IMR-90 (cell line): Measurements from ENCODE around the gene GAGE12J. TPM values are rescaled to one million over a fixed set of nuclear protein-coding genes. Genes with fewer than 3 reads are reported as not detected.

Source experiments
- ATAC-seq: fragments of 200-7000 bp; cut with Tn5 transposase; 2 replicates; pipeline ENCODE4 v1.9.1; 2020; ENCODE audit warnings: low read depth, mild to moderate bottlenecking, moderate library complexity
- BruUV-seq: library from RNA; stranded (reverse); fragments of 400-500 nt; replicated peaks from 2 replicates; lab custom pipeline; 2021; lab: Mats Ljungman, UMichigan
- CTCF ChIA-PET: fragments of 300-600 bp; formaldehyde crosslinking; extraction: SDS; loops from one replicate; lab custom pipeline; 2021; ENCODE audit warnings: antibody characterized with exemption; lab: Yijun Ruan, JAX
- POLR2A ChIA-PET: fragments of 300-600 bp; sonication (Branson Sonifier 250); formaldehyde crosslinking; loops from one replicate; lab custom pipeline; 2022; ENCODE audit warnings: antibody characterized with exemption; ENCODE audit not compliant: unreplicated experiment; lab: Charles Lee
- DNase-seq: peaks from one replicate; pipeline ENCODE4 v3.0.0; 2013
- H2AFZ ChIP-seq: replicated peaks from 2 replicates; pipeline ENCODE3; 2013; ENCODE audit warnings: low read length, mild to moderate bottlenecking; ENCODE audit not compliant: poor library complexity
- H2AK5ac ChIP-seq: 2 replicates; pipeline ENCODE4 v1.6.1; 2013; ENCODE audit warnings: low read depth, low read length, inconsistent platforms
- H2AK9ac ChIP-seq: replicated peaks from 2 replicates; pipeline ENCODE3; 2013; ENCODE audit warnings: mild to moderate bottlenecking, low read depth, low read length, moderate library complexity; ENCODE audit not compliant: poor library complexity
- H2BK120ac ChIP-seq: 2 replicates; pipeline ENCODE4 v1.6.1; 2013; ENCODE audit warnings: low read depth, low read length, inconsistent platforms
- H2BK15ac ChIP-seq: 3 replicates; pipeline ENCODE4 v1.6.1; 2013; ENCODE audit warnings: low read depth, low read length, inconsistent platforms
- H2BK20ac ChIP-seq: 2 replicates; pipeline ENCODE4 v1.6.1; 2013; ENCODE audit warnings: low read depth, mild to moderate bottlenecking, inconsistent platforms, low read length, moderate library complexity
- H2BK5ac ChIP-seq: 2 replicates; pipeline ENCODE4 v1.6.1; 2013; ENCODE audit warnings: mild to moderate bottlenecking, low read depth, low read length, inconsistent platforms; ENCODE audit not compliant: poor library complexity, severe bottlenecking
- H3K14ac ChIP-seq: replicated peaks from 2 replicates; pipeline ENCODE4 v1.6.1; 2013; ENCODE audit warnings: low read depth, low read length, inconsistent platforms
- H3K18ac ChIP-seq: 2 replicates; pipeline ENCODE4 v1.6.1; 2013; ENCODE audit warnings: low read depth, low read length, control low read depth
- H3K23ac ChIP-seq: 2 replicates; pipeline ENCODE4 v1.6.1; 2013; ENCODE audit warnings: low read depth, low read length, inconsistent platforms
- H3K27ac ChIP-seq: 2 replicates; pipeline ENCODE4 v1.5.1; 2013; ENCODE audit warnings: mild to moderate bottlenecking, control low read depth, low read length; ENCODE audit not compliant: insufficient read depth
- H3K27me3 ChIP-seq: 2 replicates; pipeline ENCODE4 v1.6.1; 2013; ENCODE audit warnings: low read length; ENCODE audit not compliant: control insufficient read depth, insufficient read depth
- H3K36me3 ChIP-seq: 2 replicates; pipeline ENCODE4 v1.6.1; 2013; ENCODE audit warnings: low read length, mixed read lengths; ENCODE audit not compliant: control insufficient read depth, insufficient read depth
- H3K4ac ChIP-seq: 2 replicates; pipeline ENCODE4 v1.6.1; 2013; ENCODE audit warnings: low read depth, low read length, inconsistent platforms
- H3K4me1 ChIP-seq: 2 replicates; pipeline ENCODE4 v1.6.1; 2013; ENCODE audit warnings: low read length, mixed read lengths; ENCODE audit not compliant: control insufficient read depth, insufficient read depth
- H3K4me2 ChIP-seq: 2 replicates; pipeline ENCODE4 v1.6.1; 2013; ENCODE audit warnings: low read depth, mild to moderate bottlenecking, control low read depth, low read length, moderate library complexity
- H3K4me3 ChIP-seq: 2 replicates; pipeline ENCODE4 v1.5.1; 2013; ENCODE audit warnings: low read depth, mild to moderate bottlenecking, control low read depth, low read length, moderate library complexity; ENCODE audit not compliant: insufficient read depth
- H3K56ac ChIP-seq: 2 replicates; pipeline ENCODE4 v1.6.1; 2013; ENCODE audit warnings: low read length, inconsistent platforms; ENCODE audit not compliant: insufficient read depth; ENCODE audit errors: extremely low read depth
- H3K79me1 ChIP-seq, 2 experiments: 2 replicates each; pipeline ENCODE4 v1.6.1; 2013; ENCODE audit warnings: low read length in 2 of 2, inconsistent platforms in 1 of 2, low read depth in 1 of 2
- H3K9ac ChIP-seq: 2 replicates; pipeline ENCODE4 v1.6.1; 2013; ENCODE audit warnings: low read depth, low read length, control low read depth
- H3K9me1 ChIP-seq: 2 replicates; pipeline ENCODE4 v1.6.1; 2013; ENCODE audit warnings: low read length, inconsistent platforms; ENCODE audit not compliant: insufficient read depth
- H3K9me3 ChIP-seq: 2 replicates; pipeline ENCODE4 v1.6.1; 2013; ENCODE audit warnings: low read length; ENCODE audit not compliant: control insufficient read depth, insufficient read depth
- H4K20me1 ChIP-seq: 2 replicates; pipeline ENCODE4 v1.6.1; 2013; ENCODE audit warnings: low read length, inconsistent platforms; ENCODE audit not compliant: insufficient read depth
- H4K5ac ChIP-seq: 2 replicates; pipeline ENCODE4 v1.6.1; 2013; ENCODE audit warnings: mild to moderate bottlenecking, low read depth, low read length, control low read depth
- H4K8ac ChIP-seq, 2 experiments: 2 replicates each; pipeline ENCODE4 v1.6.1; 2013; ENCODE audit warnings: low read depth in 2 of 2, low read length in 2 of 2, control low read depth in 1 of 2, inconsistent platforms in 1 of 2
- H4K91ac ChIP-seq: 2 replicates; pipeline ENCODE4 v1.6.1; 2013; ENCODE audit warnings: low read depth, low read length, inconsistent platforms; ENCODE audit not compliant: insufficient read depth
- FOS ChIP-seq: fragments of 150-350 bp; IDR thresholded peaks from 2 replicates; pipeline ENCODE4 v1.6.1; 2016; ENCODE audit warnings: low read depth, low read length
- MAFK ChIP-seq: IDR thresholded peaks from 2 replicates; pipeline ENCODE4 v1.6.1; 2012; ENCODE audit warnings: low read depth, low read length, improper control_type of control experiment
- WGBS, 2 experiments: methylation state at CpG; one replicate each; pipeline versions ENCODE4 v1.1.5 to v1.1.7; 2013; ENCODE audit warnings: missing lambda C conversion rate in 2 of 2; ENCODE audit not compliant: insufficient read length in 1 of 2; ENCODE audit errors: extremely low coverage in 2 of 2; 5-methylcytosine and 5-hydroxymethylcytosine counted together
- dilution Hi-C: fragments of 300-500 bp; cut with HindIII; formaldehyde crosslinking; loops from one replicate; pipeline ENCODE4 v1.14.3; 2018; ENCODE audit warnings: low sequenced_read_pairs; ENCODE audit not compliant: unreplicated experiment
- in situ Hi-C: fragments of 300-500 bp; cut with MboI; formaldehyde crosslinking; loops from 3 replicates; pipeline ENCODE4 v1.14.3; 2019; ENCODE audit warnings: low sequenced_read_pairs, inconsistent platforms, mixed read lengths
- intact Hi-C: fragments of 100-400 bp; cut with micrococcal nuclease; formaldehyde crosslinking; loops from 2 replicates; pipeline ENCODE4 v1.10.0; 2022
- polyA plus RNA-seq, 3 experiments: library from polyadenylated mRNA; depleted of rRNA; stranded (reverse); fragments of >200 nt; gene quantifications; 2 replicates each; pipeline ENCODE4 v1.2.3, GENCODE V29; 2012; ENCODE audit warnings: low replicate concordance in 1 of 3
- total RNA-seq: library from RNA; depleted of rRNA; stranded (reverse); fragments of >200 nt; gene quantifications from 2 replicates; pipeline ENCODE4 v1.2.3, GENCODE V29; 2012
- TF ChIP-seq, protein P1 (sequence below): fragments of 150-350 bp; IDR thresholded peaks from 2 replicates; pipeline ENCODE4 v1.6.1; 2017; ENCODE audit warnings: mild to moderate bottlenecking, antibody characterized with exemption, low read length, low read depth

The GAGE12J gene
- total and polyA plus RNA-seq, 2 of the 4 experiments (the other 2 are of a cell fraction) = not detected

DNA sequence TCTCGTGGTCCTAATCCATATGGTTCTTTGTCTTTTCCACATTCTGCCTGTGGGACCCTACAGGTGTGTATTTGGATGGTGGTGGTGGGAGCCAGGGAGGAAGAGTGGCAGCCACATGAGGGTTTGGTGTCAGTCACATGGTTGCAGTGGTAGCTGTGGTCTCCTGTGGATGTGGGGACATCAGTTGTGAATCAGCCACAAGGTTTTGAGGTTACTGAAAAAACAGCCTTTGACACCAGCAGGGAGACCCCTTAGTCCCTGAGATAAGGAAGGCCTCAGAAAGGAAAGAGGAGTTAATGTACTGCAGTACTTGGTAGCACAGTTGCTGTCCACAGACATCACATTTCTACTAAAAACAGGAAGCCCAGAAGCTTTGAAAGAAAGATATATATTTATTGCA, 34.2 kb upstream of the GAGE12J start:
- Histone ChIP-seq H2BK5ac (no peak overlapping the region), H3K14ac (no peak overlapping the region), H3K4ac (no peak overlapping the region), H3K27me3 (peaks cover 2% of the 10 kb centered on the region; the same call in 1 of the 2 replicates), H3K9ac (no peak overlapping the region), H3K56ac (no peak overlapping the region), H4K20me1 (no peaks in the 10 kb centered on the region), H4K8ac (no peak overlapping the region), H3K18ac (no peak overlapping the region), H4K5ac (no peak overlapping the region), H3K9me3 (no peaks in the 10 kb centered on the region), H3K36me3 (no peaks in the 10 kb centered on the region), H3K79me1 (no peaks in the 10 kb centered on the region), H3K23ac (no peak overlapping the region), H2BK15ac (no peak overlapping the region), H3K4me1 (no peaks in the 10 kb centered on the region), H3K27ac (no peak overlapping the region), H2BK120ac (no peak overlapping the region), H2BK20ac (no peak overlapping the region), H4K91ac (no peak overlapping the region), H2AFZ (no peak overlapping the region), H2AK9ac (no peak overlapping the region), H3K9me1 (no peaks in the 10 kb centered on the region), H2AK5ac (no peak overlapping the region), H3K4me2 (no peak overlapping the region), H3K4me3 (no peak overlapping the region)
- WGBS, 2 experiments = 80% methylated on average over 1 of the region's 1 CpG; no CpG with 5 or more reads in 1 of the 2 experiments
- dilution Hi-C loops = no loop called here
- TF ChIP-seq, protein P1, sequence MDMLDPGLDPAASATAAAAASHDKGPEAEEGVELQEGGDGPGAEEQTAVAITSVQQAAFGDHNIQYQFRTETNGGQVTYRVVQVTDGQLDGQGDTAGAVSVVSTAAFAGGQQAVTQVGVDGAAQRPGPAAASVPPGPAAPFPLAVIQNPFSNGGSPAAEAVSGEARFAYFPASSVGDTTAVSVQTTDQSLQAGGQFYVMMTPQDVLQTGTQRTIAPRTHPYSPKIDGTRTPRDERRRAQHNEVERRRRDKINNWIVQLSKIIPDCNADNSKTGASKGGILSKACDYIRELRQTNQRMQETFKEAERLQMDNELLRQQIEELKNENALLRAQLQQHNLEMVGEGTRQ = no peak
- TF ChIP-seq MAFK (no peak), FOS (no peak)
- in situ Hi-C loops = no loop called here
- CTCF ChIA-PET = no interaction called here
- intact Hi-C loops = loop anchor here (10.0 kb wide), 1 partner anchor 1023 kb away; no protein-coding TSS in a partner anchor
- DNase-seq (no peak), ATAC-seq (no peak)
- POLR2A ChIA-PET = no interaction called here
- no TSS peak for BruUV-seq
